Measurements from ENCODE around the gene UBB.

DNA sequence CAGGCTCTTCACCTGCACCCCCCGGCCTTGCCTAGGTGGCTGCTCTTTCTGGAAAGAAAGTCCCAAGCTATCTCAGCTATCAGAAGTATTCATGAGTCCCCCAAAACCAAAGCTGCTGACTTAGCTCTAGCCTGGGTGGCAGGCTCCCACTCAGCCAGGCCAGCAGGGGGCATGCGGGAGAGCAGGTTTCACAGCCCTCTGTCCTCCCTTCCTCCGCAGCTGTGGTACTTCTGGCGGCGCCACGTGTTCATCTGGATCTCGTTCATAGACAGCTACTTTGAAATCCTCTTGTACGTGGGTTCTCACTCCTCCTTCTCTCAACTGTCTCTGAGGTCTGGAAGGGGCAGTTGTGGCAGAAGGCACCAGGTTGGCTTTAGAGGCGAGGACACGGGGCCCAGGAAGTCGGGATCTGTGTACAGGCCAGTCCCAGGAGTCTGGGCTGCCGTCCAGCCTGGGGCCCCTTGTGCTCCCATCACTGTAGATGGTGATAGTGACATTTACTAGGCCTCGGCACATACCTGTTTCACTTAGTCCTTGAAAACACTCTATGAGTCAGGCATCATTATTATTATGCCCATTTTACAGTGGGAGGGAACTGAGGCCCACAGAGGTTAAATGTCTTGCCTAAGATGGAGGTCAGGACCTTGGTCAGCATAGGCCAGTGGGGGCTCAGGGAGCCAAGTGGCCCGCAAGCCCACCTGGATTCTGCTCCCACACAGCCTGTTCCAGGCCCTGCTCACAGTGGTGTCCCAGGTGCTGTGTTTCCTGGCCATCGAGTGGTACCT lies 47.4 kb downstream of the UBB start:
- TF ChIP-seq POLR2A (IDR thresholded peaks at IDR 0.05) (no peak), POLR2AphosphoS5 (IDR thresholded peaks at IDR 0.05) (peak in 1 of 3 donors; percentile 26)
- TF ChIP-seq, protein P1, sequence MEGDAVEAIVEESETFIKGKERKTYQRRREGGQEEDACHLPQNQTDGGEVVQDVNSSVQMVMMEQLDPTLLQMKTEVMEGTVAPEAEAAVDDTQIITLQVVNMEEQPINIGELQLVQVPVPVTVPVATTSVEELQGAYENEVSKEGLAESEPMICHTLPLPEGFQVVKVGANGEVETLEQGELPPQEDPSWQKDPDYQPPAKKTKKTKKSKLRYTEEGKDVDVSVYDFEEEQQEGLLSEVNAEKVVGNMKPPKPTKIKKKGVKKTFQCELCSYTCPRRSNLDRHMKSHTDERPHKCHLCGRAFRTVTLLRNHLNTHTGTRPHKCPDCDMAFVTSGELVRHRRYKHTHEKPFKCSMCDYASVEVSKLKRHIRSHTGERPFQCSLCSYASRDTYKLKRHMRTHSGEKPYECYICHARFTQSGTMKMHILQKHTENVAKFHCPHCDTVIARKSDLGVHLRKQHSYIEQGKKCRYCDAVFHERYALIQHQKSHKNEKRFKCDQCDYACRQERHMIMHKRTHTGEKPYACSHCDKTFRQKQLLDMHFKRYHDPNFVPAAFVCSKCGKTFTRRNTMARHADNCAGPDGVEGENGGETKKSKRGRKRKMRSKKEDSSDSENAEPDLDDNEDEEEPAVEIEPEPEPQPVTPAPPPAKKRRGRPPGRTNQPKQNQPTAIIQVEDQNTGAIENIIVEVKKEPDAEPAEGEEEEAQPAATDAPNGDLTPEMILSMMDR (IDR thresholded peaks at IDR 0.05 in 8 of 11, conservative IDR thresholded peaks at IDR 0.05 in 3 of 11), result peak in 9 of 11 experiments; percentile 20 to 68 (median 53)
